WTC11 (cell line): ENCODE data around the gene PCDHGA1.

Source experiments
- CTCF ChIP-seq: fragments of 200-600 bp; IDR thresholded peaks from 2 replicates; pipeline ENCODE4 v1.8.0; 2022; ENCODE audit warnings: antibody characterized with exemption
- E2F5 ChIP-seq: sonication (generic); formaldehyde crosslinking; IDR thresholded peaks from 2 replicates; pipeline ENCODE4 v1.8.1; 2022; ENCODE audit warnings: mild to moderate bottlenecking, moderate library complexity, missing genetic modification reagents
- JUN ChIP-seq: sonication (generic); formaldehyde crosslinking; IDR thresholded peaks from 2 replicates; pipeline ENCODE4 v1.8.0; 2023; ENCODE audit warnings: mild to moderate bottlenecking, missing genetic modification reagents
- NFYB ChIP-seq: sonication (generic); formaldehyde crosslinking; conservative IDR thresholded peaks from 2 replicates; pipeline ENCODE4 v1.8.0; 2022; ENCODE audit warnings: low read depth, missing genetic modification reagents
- ZNF512 ChIP-seq: sonication (generic); formaldehyde crosslinking; IDR thresholded peaks from 2 replicates; pipeline ENCODE4 v1.8.1; 2022; ENCODE audit warnings: missing genetic modification reagents, borderline replicate concordance

- TF ChIP-seq NFYB (CRISPR knock-in tag) (no peak), JUN (CRISPR knock-in tag) (no peak), CTCF (no peak), E2F5 (CRISPR knock-in tag) (no peak), ZNF512 (no peak)
These were observed 111.4 kb downstream of the PCDHGA1 start for GRCh38 chr5:141441571-141442170.
